ENCODE measurements around the gene NAB2.
A peak's percentile ranks its signal among the peaks of the same experiment; 100 is the strongest.
"Not testable (repeated sequence)": the region's sequence is repeated elsewhere in the genome, so short reads cannot be mapped to it uniquely, and the experiment has no call there.

The NAB2 gene, protein sequence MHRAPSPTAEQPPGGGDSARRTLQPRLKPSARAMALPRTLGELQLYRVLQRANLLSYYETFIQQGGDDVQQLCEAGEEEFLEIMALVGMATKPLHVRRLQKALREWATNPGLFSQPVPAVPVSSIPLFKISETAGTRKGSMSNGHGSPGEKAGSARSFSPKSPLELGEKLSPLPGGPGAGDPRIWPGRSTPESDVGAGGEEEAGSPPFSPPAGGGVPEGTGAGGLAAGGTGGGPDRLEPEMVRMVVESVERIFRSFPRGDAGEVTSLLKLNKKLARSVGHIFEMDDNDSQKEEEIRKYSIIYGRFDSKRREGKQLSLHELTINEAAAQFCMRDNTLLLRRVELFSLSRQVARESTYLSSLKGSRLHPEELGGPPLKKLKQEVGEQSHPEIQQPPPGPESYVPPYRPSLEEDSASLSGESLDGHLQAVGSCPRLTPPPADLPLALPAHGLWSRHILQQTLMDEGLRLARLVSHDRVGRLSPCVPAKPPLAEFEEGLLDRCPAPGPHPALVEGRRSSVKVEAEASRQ

GRCh38 chr12:57088354-57089270 is at the start of gene NAB2:
NAB2 (plus strand) TSS chr12:57089114; CDS start chr12:57089272, 158 bp downstream.
- DNase-seq: peak; percentile 72

- DNase-seq: no peak
These were observed 48.7 kb upstream of the NAB2 start for GRCh38 chr12:57040211-57040610.

DNA sequence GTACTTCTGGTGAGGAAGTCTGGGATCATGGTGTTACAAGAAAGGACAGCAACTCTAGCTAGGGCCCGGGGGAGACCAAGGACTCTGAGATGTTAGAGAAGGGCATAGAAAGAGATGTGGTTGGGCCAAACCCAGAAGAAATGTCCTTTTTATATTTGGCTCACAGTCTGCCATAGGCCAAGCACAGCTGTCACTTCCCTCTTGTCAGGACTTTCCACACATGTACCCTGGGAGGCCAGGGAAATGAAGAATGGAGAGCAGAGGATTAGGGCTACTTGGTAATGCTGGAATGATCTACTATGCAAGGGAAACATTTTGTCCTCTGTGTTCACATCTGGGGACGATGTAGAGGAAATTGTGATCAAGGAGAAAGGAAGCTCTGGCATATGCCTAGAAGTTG is 48.2 kb upstream of the NAB2 start:
- DNase-seq: no peak

GRCh38 chr12:57042695-57043094 is 46.2 kb upstream of the NAB2 start:
- DNase-seq: no peak

DNA sequence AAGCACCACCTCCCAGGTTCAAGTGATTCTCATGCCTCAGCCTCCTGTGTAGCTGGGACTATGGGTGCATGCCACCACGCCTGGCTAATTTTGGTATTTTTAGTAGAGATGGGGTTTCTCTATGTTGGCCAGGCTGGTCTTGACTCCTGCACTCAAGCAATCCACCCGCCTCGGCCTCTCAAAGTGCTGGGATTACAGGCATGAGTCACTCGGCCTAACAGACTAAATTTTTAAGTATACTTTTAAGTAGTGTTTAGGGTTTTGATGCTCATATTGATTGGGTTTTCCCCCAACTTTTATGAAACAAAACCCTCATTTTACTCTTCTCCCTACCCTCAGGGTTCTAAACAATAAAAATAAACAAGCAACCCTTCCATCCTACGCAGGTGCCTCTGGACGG is 44.4 kb upstream of the NAB2 start:
- DNase-seq: no peak

GRCh38 chr12:57044889-57045288 is 44.0 kb upstream of the NAB2 start:
- no peak for DNase-seq

- no peak for DNase-seq
These were observed 42.7 kb upstream of the NAB2 start for GRCh38 chr12:57046086-57046791.

DNA sequence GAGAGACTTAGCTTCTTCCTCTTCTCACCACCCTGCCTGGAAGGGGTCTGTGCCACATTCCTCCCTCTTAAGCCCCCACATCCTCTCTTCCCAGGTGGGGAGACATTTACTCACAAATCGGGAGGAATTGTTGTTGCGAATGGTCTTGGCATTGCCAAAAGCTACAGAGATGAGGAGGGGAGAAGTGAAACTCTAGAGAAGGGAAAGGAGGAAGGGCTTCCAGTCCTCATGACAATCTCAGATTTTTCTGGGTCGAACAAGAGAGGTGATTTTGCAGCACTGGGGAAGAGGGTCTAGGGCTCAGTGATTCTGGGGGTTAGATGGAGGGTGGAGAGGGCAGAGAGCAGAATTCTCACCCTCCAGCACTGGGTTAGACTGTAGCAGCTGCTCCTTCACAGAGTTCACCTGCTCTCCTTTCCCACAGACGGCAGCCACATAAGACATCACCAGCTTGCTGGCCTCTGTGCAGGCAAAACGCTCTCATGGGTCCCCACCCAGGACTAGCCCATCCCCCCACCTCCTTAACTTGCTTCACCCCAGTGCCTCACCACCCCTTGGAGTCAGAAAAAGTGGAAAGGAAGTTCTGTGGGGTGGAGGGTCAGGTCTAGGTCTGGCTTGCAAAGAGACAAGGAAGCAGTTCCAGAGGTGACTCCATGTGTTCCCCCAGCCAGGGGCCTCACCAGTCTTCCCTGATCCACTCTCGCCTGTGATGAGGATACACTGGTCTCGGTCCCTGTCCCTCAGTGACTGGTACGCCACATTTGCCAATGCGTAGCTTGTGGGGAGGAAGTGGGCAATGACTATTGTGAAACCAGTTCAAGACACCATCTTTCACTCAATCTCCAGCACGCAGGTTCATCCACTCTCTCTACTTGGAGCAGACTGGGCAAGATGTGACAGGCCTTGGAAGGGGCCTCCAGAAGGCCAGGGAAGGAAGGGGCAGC is 41.7 kb upstream of the NAB2 start:
- DNase-seq: no peak

GRCh38 chr12:57047981-57048380 is 40.9 kb upstream of the NAB2 start:
- DNase-seq: no peak

GRCh38 chr12:57048423-57049118 is 40.3 kb upstream of the NAB2 start:
- no peak for DNase-seq

GRCh38 chr12:57049119-57049446 is 39.8 kb upstream of the NAB2 start:
- no peak for DNase-seq

GRCh38 chr12:57049890-57050289 is 39.0 kb upstream of the NAB2 start, which contains the start of gene MYO1A:
MYO1A (minus strand) TSS chr12:57050129; CDS start chr12:57048323, 1,806 bp downstream.
- no peak for DNase-seq

- no peak for DNase-seq
These were observed 37.9 kb upstream of the NAB2 start for GRCh38 chr12:57051011-57051410.

- DNase-seq: not testable (repeated sequence)
These were observed 35.8 kb upstream of the NAB2 start for GRCh38 chr12:57053146-57053545.

DNA sequence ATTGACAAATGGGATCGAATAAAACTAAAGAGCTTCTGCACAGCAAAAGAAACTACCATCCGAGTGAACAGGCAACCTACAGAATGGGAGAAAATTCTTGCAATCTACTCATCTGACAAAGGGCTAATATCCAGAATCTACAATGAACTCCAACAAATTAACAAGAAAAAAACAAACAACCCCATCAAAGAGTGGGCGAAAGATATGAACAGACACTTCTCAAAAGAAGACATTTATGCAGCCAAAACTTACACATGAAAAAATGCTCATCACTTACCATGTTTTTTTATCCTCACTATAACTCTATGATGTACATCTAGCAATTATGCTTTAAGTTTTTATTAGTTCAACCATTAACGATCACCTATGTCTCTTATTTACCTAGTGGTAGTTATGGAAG is 35.0 kb upstream of the NAB2 start:
- not testable (repeated sequence) for DNase-seq

DNA sequence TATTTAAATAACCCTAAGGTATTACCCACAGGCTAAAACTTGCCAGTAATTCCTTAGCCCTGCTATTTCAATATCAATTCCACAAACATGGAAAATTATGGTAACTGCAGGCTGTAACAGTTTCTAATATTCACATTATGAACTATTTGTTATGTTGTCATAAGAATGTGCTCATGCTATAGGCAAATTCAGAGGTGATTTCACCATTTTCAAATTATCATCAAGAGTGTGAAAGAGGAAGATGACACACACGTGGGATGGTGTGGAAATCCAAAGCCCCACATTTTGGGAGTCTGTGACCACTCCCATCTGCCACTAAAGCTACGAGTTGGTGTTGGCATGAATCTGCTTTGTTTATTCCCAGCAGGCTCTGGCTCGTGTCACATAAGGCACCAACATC is 33.1 kb upstream of the NAB2 start:
- no peak for DNase-seq

DNA sequence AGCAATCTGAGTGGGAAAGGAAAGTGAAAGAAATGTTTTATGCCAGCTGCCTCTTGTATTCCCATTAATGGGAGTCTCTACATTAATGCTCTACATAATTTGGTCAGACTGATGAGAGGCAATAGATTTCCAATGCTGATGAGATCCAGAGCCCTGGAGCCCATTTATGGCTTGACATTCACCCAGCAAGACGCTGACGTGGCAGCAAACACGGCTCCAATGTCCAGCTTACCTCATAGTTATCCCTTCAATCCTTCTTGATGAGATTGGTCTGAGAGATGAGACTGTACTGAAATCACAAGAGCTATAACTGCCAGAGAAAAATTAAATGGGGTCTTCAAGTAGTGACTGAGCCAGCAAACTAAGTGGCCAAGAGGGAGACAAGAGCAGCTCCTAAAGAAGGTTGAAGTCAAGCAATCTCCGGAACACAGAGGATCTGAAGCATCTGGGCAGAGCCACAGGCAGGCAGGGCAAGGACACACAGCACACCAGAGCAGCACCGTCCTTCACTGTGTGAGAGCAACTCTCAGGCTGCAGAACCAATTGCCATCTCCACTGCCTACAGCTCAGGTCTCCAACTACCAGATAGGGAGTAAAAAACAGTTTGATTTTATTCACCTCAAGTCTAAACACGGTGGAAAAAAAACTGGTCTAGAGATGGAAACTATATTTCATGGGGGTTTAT is 31.7 kb upstream of the NAB2 start:
- DNase-seq: no peak

- DNase-seq: no peak
These were observed 30.5 kb upstream of the NAB2 start for GRCh38 chr12:57058454-57058853.

DNA sequence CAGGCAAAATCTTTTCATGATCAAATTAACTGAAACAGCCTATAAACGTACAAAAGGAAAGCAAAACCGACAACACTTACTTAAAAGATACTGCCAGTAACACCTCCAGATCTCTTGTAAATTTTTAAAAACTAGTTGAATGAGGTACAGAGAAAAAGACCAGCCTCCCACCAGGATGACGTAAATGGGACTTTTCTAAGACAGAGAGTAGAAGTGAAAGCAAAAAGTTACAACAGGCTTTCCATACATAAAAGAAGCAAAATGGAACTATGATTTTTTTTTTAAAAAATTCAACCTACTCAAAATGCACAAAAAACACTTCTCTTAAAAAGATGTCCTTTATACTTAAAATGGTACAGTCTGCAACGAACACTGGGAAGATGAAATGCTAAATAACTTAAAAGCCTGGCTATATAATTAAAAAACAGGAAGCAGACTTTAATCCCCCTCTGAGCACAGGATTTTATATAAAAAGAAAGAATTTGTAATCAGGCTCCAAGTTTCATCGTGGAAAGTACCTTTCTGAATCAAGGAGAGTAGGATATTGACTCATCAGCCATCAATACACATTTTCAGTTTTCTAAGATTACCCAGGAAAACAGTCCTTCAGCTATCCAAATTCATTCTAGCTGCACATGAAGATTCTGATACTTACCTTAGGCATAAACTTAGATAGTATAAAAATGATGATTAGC is 24.8 kb upstream of the NAB2 start:
- no peak for DNase-seq

GRCh38 chr12:57066245-57066644 is 22.7 kb upstream of the NAB2 start:
- DNase-seq: no peak
